ENCODE measurements around the gene BABAM2. TPM values are rescaled to one million over a fixed set of nuclear protein-coding genes. Genes with fewer than 3 reads are reported as not detected.

The BABAM2 gene
- total RNA-seq, 4 donors from 2014 or later: 35.0 to 70.5 (median 51.5) TPM

DNA sequence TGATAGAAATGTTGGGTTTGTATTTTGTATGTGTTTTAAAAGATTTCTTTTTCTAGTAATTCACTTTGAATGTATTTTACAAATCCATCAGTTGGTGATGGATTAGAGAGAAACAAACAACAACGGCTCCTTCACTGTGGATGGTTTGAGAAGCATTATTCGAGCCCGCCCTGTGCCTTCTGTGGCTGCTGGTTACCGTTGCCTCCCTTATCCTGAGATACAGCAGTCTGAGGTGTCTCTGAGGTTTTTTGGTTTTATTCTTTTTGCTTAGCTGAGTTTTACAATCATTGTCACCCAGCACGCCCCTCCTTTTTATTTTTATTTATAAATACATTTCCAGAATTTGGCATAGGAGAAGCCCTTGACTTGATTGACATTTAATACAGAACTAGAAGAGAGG, 168.3 kb downstream of the BABAM2 start:
- DNase-seq: no peak
- H3K36me3 ChIP-seq: no peaks in the 10 kb centered on the region
- H3K4me3 ChIP-seq: no peak overlapping the region
- H3K9me3 ChIP-seq: no peaks in the 10 kb centered on the region
- H3K27me3 ChIP-seq: no peaks in the 10 kb centered on the region
- TF ChIP-seq POLR2A (IDR thresholded peaks at IDR 0.05) (no peak), CTCF (IDR thresholded peaks at IDR 0.05) (no peak)
- H3K27ac ChIP-seq: no peak overlapping the region
- no peaks in the 10 kb centered on the region for H3K4me1 ChIP-seq

- H3K4me1 ChIP-seq: no peaks in the 10 kb centered on the region
- TF ChIP-seq CTCF (IDR thresholded peaks at IDR 0.05) (no peak), POLR2A (IDR thresholded peaks at IDR 0.05) (no peak)
- H3K4me3 ChIP-seq: no peak overlapping the region
- H3K9me3 ChIP-seq: no peaks in the 10 kb centered on the region
- H3K27me3 ChIP-seq: no peaks in the 10 kb centered on the region
- H3K27ac ChIP-seq: no peak overlapping the region
- no peaks in the 10 kb centered on the region for H3K36me3 ChIP-seq
- no peak for DNase-seq
These were observed 172.3 kb downstream of the BABAM2 start for GRCh38 chr2:28062867-28063266.

DNA sequence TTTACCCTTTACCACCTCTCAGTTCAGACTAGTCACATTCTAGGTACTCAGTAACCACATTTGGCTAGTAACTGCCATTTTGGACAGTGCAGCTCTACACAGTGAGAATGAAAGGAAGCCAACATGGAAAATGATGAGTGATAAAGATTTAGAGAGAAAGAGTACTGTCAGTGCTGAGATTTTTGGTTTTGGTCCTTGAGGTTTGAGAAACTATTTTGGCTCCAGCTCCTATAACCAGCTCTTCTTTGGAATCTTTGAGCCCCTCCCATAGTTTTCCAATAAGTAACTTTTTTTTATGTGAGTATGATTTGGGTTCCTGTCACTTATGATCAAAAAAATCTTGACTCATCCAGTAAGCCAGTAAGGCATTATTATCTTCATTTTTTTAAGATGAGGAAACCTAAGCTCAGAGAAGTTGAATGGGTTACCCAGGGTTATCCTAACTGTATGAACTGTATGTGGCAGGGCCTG, 173.0 kb downstream of the BABAM2 start:
- H3K27me3 ChIP-seq: no peaks in the 10 kb centered on the region
- no peak overlapping the region for H3K27ac ChIP-seq
- no peaks in the 10 kb centered on the region for H3K4me1 ChIP-seq
- H3K4me3 ChIP-seq: no peak overlapping the region
- H3K9me3 ChIP-seq: no peaks in the 10 kb centered on the region
- no peak for DNase-seq
- no peak for TF ChIP-seq CTCF (IDR thresholded peaks at IDR 0.05)
- TF ChIP-seq POLR2A (IDR thresholded peaks at IDR 0.05): no peak
- no peaks in the 10 kb centered on the region for H3K36me3 ChIP-seq

GRCh38 chr2:28067602-28068001, 177.1 kb downstream of the BABAM2 start:
- no peaks in the 10 kb centered on the region for H3K9me3 ChIP-seq
- H3K4me3 ChIP-seq: no peak overlapping the region
- no peaks in the 10 kb centered on the region for H3K4me1 ChIP-seq
- DNase-seq: no peak
- peak overlapping the region in 1 of 4 donors; percentile 8 for H3K27ac ChIP-seq
- no peaks in the 10 kb centered on the region for H3K27me3 ChIP-seq
- TF ChIP-seq POLR2A (IDR thresholded peaks at IDR 0.05) (no peak), CTCF (IDR thresholded peaks at IDR 0.05) (peak in 1 of 6 experiments; percentile 9)
- H3K36me3 ChIP-seq: no peaks in the 10 kb centered on the region

GRCh38 chr2:28068088-28068487, 177.6 kb downstream of the BABAM2 start:
- Histone ChIP-seq H3K27me3 (no peaks in the 10 kb centered on the region), H3K27ac (peak overlapping the region in 1 of 4 donors; percentile 8), H3K9me3 (no peaks in the 10 kb centered on the region), H3K4me3 (no peak overlapping the region), H3K4me1 (no peaks in the 10 kb centered on the region), H3K36me3 (no peaks in the 10 kb centered on the region)
- DNase-seq: no peak
- TF ChIP-seq CTCF (IDR thresholded peaks at IDR 0.05) (no peak), POLR2A (IDR thresholded peaks at IDR 0.05) (no peak)

- Histone ChIP-seq H3K9me3 (no peaks in the 10 kb centered on the region), H3K27ac (no peak overlapping the region), H3K4me1 (no peaks in the 10 kb centered on the region), H3K36me3 (no peaks in the 10 kb centered on the region), H3K4me3 (no peak overlapping the region), H3K27me3 (no peaks in the 10 kb centered on the region)
- TF ChIP-seq CTCF (IDR thresholded peaks at IDR 0.05) (no peak), POLR2A (IDR thresholded peaks at IDR 0.05) (no peak)
- DNase-seq: no peak
These were observed 178.0 kb downstream of the BABAM2 start for GRCh38 chr2:28068527-28068926.

Data from Peyer's patch (tissue), 4 donors.